GM18867 (cell line): ENCODE results near the gene ATP5ME.
"Not testable (repeated sequence)": the region's sequence is repeated elsewhere in the genome, so short reads cannot be mapped to it uniquely, and the experiment has no call there.

Experiments
- ATAC-seq: cut with Tn5 transposase; IDR thresholded peaks from one replicate; pipeline ENCODE4 v1.9.1; 2021; ENCODE audit warnings: mild to moderate bottlenecking, moderate library complexity; ENCODE audit not compliant: unreplicated experiment

ATP5ME gene

DNA sequence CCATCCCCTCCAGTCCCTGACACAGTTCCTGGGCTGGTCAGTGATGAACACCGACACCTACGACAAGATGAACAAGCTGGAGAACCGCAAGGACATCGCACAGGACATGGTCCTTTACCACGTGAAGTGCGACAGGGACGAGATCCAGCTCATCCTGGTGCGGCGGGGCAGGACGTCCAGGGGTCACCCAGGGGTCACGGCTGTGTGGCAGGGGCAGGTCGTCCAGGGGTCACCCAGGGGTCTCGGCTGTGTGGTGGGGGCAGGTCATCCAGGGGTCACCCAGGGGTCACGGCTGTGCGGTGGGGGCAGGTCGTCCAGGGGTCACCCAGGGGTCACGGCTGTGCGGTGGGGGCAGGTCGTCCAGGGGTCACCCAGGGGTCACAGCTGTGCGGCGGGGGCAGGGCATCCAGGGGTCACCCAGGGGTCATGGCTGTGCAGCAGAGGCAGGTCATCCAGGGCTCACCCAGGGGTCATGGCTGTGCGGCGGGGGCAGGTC is 16.7 kb downstream of the ATP5ME start:
- no peak for ATAC-seq

- ATAC-seq, result no peak
Measured at GRCh38 chr4:656436-657337, 17.4 kb downstream of the ATP5ME start.

DNA sequence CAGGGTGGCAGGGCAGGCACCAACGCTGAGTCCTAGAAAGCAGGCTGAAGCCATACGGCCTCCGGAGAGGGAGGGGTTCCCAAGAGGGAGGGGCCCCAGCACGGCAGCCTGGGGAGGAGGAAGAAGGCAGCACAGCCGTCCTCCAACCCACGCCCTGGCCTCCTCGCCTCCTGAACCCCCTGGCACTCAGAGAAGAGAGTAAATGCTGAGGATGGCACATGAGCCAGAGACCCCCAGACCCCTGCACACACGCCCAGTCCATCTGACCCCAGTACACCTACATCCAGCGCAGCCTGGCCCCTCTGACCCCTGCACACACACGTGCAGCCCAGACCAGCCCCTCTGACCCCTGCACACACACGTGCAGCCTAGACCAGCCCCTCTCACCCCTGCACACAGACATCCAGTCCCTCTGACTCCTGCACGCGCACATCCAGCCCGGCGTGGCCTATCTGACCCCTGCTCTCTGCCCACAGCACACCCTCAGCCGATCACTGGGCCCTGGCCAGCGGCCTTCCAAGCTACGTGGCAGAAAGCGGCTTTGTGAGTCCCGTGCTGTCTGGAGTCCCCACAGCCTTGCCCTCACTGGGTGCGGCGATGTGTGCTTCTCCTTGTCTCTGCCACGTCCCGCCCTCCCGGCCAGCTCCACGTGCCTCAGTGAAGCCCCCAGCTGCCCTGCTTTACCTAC is 18.5 kb downstream of the ATP5ME start:
- no peak for ATAC-seq

GRCh38 chr4:654871-655463 is 19.1 kb downstream of the ATP5ME start:
- no peak for ATAC-seq

- no peak for ATAC-seq
Measured at GRCh38 chr4:654503-654845, 19.6 kb downstream of the ATP5ME start.

DNA sequence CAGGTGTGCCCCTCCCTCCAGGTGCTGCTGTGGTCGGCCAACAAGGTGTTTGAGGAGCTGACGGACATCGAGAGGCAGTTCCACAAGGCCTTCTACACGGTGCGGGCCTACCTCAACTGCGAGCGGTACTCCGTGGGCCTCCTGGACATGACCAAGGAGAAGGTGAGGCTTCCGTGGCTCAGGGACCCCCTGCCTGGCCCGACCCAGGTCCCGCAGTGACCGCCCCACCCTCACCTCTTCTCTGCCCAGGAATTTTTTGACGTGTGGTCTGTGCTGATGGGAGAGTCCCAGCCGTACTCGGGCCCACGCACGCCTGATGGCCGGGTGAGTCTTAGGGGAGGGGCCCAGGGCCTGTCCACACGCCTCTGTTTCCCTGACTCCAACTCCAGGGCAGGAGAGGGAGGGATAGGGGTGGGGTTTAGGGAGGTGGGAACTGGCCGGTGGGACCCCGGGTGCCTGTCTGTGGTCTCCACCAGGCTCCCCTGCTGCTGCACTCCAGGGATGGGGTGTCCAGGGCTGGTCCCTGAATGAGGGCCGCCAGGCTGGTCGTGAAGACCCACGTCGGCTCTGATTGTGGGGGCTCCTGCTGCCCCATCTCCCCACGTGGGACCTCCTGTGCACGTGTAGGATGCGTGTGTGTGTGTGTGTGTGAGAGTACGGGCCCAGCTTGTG is 20.1 kb downstream of the ATP5ME start:
- no peak for ATAC-seq

- no peak for ATAC-seq
Measured at GRCh38 chr4:653080-653821, 20.8 kb downstream of the ATP5ME start.

GRCh38 chr4:651884-652642 is 22.0 kb downstream of the ATP5ME start:
- ATAC-seq, result no peak

DNA sequence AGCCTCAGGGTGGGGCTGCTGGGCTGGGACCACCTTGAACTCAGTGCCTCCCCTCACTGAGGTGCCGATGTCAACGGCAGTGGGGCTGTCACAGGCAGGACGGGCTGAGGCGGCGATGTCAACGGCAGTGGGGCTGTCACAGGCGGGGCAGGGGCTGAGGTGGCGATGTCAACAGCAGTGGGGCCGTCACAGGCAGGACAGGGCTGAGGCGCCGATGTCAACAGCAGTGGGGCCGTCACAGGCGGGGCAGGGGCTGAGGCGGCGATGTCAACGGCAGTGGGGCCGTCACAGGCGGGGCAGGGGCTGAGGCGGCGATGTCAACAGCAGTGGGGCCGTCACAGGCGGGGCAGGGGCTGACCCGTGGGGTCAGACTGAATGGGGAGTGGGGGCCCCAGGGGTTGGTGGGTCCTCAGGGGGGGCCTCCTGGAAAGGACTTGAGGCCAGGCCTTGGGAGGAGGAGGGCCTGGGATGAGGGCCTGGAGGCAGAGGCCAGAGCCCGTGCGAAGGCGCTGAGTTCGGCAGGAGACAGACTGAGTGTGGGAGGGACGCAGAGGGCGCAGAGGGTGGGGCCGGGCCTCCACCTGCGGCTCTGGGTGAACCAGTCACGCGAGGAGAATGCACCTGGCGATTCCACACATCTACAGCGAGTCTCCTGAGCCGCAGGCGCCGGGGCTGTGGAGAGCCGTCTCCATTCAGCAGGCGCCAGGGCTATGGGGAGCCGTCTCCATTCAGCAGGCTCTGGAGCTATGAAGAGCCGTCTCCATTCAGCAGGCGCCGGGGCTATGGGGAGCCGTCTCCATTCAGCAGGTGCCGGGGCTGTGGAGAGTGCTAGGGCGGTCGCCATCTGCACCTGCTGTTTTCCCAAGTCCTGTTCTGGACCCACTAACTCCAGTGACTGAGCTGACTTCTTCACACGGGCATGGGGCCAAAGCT is 22.9 kb downstream of the ATP5ME start:
- no peak for ATAC-seq

- no peak for ATAC-seq
Measured at GRCh38 chr4:650461-650860, 23.6 kb downstream of the ATP5ME start.

DNA sequence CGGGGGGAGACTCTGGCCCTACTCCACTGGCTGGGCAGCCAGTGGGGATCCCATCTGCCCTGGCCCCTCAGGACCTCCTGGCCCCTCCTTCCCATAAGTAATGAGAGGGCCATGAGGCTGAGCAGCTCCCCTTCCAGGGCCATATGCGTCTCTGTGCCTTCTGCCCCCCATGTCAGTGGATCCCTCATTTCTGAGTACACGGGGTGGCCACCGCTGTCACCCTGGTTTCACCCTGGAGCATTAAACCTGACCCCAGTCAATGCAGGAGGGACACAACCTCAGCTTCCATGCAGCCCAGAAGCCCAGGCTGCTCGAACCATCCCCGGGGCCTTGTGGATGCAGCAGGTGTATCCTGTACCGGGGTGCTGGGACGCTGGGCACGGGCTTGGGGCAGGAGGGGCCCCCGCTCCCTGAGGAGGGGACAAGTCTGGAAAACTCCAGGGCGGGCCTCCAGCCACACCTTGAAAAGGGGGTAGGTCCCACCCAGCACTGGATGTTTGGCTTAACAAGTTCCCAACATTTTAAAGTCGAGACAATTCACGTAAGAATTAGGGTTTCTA is 24.2 kb downstream of the ATP5ME start:
- no peak for ATAC-seq

DNA sequence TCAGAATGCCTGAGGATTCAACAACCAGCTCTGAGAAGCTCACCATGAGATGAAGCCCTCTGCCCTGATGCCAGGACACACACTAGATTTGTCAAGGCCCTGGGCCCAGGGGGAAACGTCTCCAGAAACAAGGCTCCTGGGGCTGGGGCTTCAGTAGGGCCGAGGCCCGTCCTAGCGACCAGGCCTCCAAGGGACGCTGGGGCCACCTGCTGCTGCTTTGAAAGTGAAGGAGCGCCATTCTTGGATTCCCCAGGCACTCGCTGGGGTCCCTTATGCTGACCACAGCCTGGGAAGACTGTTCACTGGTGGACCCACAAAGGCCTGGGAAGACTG is 24.8 kb downstream of the ATP5ME start:
- no peak for ATAC-seq

GRCh38 chr4:648579-649292 is 25.3 kb downstream of the ATP5ME start:
- no peak for ATAC-seq

DNA sequence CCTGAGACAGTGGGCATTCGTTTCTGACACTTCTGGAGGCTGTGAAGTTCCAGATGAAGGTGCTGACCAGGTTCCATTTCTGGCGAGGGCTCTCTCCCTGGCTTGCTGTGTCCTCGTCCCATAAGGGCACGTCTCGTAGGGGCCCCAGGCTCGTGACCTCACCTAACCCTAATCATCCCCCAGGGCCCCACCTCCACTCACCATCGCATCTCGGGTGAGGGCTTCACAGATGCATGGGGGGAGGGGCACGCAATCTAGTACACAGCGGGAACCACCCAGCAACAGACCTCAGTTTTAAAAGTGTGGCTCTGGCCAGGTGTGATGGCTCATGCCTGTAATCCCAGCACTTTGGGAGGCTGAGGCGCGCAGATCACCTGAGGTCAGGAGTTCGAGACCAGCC is 26.6 kb downstream of the ATP5ME start:
- no peak for ATAC-seq

DNA sequence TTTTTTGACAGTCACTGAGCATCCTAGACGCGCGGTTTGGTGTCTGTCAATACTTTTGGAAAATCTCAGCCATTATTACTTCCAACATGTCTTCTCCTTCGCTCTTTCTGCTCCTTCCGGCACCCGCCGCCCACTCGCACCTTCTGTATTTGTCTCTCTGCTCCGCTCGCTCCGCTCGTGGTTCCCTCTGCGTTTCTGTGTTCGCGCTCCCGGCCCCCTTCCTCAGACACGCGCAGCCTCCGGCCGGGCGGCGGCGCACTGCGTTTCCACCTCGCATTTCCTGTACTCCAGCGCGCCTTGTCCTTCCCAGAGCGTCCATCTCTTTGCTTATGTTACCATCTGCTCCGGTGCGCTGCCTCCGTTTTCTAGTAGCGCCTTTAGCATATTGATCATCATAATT is 27.6 kb downstream of the ATP5ME start:
- ATAC-seq, result no peak

DNA sequence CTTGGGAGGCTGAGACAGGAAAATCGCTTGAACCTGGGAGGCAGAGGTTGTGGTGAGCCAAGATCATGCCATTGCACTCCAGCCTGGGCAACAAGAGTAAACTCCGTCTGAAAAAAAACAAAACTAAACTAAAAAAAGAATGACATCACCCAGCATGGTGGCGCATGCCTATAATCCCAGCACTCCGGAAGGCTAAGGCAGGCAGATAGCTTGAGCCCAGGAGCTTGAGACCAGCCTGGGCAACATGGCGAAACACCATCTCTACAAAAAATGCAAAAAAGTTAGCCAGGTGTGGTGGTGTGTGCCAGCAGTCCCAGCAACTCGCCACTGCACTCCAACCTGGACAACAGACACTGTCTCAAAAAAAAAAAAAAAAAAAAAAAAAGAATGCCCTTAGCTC is 31.7 kb downstream of the ATP5ME start:
- not testable (repeated sequence) for ATAC-seq

DNA sequence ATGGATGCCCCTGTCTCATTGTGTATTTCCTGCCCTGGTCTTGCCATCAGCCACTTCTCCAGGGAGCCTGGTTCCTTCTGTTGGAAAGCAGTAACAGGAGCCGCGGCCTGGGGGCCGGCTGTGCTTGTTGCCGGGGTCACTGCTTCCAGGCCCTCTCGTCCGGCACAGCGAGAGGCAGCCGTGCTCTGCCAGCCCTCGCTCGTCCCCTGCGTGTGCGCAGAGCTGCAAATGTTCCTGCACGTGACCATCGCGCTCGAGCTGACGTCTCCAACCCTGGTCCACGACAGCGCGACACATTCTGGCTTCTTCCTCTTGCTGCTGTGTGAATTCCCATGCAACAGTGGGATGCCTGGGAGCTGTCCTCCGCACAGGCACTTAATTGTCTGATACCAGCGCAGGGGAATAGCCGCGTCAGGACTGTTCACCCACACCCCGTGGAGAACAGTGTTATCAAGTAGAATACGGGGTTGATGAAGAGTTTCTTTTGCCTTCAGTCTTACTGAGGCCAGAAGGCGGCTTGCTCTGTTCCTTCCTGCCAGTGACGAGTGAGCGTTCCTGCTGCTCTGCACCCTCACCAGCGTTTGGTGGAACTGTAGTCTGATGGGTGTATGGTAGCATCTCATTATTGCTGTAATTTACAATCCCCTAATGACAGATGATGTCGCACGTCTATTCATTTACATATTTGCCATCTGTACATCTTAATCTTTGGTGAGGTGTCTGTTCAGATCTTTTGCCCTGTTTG is 36.4 kb downstream of the ATP5ME start:
- ATAC-seq, result no peak
